ENCODE measurements around the gene SLX9.
"Not testable (repeated sequence)": the region's sequence is repeated elsewhere in the genome, so short reads cannot be mapped to it uniquely, and the experiment has no call there.

The SLX9 gene

GRCh38 chr21:44903050-44903685 lies 36.7 kb upstream of the SLX9 start:
- no peak for DNase-seq

GRCh38 chr21:44903689-44904088 lies 36.1 kb upstream of the SLX9 start:
- DNase-seq = no peak

GRCh38 chr21:44904141-44904923 lies 35.5 kb upstream of the SLX9 start:
- no peak for DNase-seq

GRCh38 chr21:44905016-44905727 lies 34.7 kb upstream of the SLX9 start:
- no peak for DNase-seq

- DNase-seq = peak in 1 of 2 experiments; percentile 22
Measured at GRCh38 chr21:44905728-44906090, 34.1 kb upstream of the SLX9 start.

GRCh38 chr21:44907225-44907965 lies 32.4 kb upstream of the SLX9 start:
- no peak for DNase-seq

- DNase-seq = peak; percentile 29 to 68
Measured at GRCh38 chr21:44907966-44908895, 31.6 kb upstream of the SLX9 start.

GRCh38 chr21:44908908-44909307 lies 30.9 kb upstream of the SLX9 start:
- no peak for DNase-seq

GRCh38 chr21:44909719-44910118 lies 30.1 kb upstream of the SLX9 start:
- DNase-seq = no peak

- DNase-seq = no peak
Measured at GRCh38 chr21:44910229-44911067, 29.4 kb upstream of the SLX9 start.

GRCh38 chr21:44911068-44911383 lies 28.8 kb upstream of the SLX9 start:
- DNase-seq = no peak

GRCh38 chr21:44911384-44912157 lies 28.3 kb upstream of the SLX9 start:
- DNase-seq = peak in 1 of 2 experiments; percentile 10

GRCh38 chr21:44912158-44912473 lies 27.7 kb upstream of the SLX9 start:
- no peak for DNase-seq

- DNase-seq = not testable (repeated sequence)
Measured at GRCh38 chr21:44912506-44913412, 27.1 kb upstream of the SLX9 start.

- no peak for DNase-seq
Measured at GRCh38 chr21:44913425-44914175, 26.2 kb upstream of the SLX9 start.

- DNase-seq = peak; percentile 76 to 81
Measured at GRCh38 chr21:44914176-44914874, 25.5 kb upstream of the SLX9 start.

GRCh38 chr21:44916965-44917364 lies 22.9 kb upstream of the SLX9 start:
- DNase-seq = no peak

Measured in AML-193 (cell line).